HG02852 (cell line): ENCODE measurements around the gene PLXNB2.

Experiments
- ATAC-seq: cut with Tn5 transposase; IDR thresholded peaks from one replicate; pipeline ENCODE4 v1.9.1; 2021; ENCODE audit warnings: mild to moderate bottlenecking, moderate library complexity; ENCODE audit not compliant: unreplicated experiment

Gene PLXNB2

GRCh38 chr22:50269573-50269969 is 37.9 kb downstream of the PLXNB2 start:
- no peak for ATAC-seq

- no peak for ATAC-seq
Observed at GRCh38 chr22:50268655-50269113, 38.8 kb downstream of the PLXNB2 start.

- no peak for ATAC-seq
Observed at GRCh38 chr22:50267591-50268390, 39.7 kb downstream of the PLXNB2 start.

GRCh38 chr22:50266994-50267393 is 40.5 kb downstream of the PLXNB2 start:
- no peak for ATAC-seq

GRCh38 chr22:50264946-50265669 is 42.3 kb downstream of the PLXNB2 start:
- no peak for ATAC-seq

GRCh38 chr22:50264104-50264745 is 43.2 kb downstream of the PLXNB2 start:
- no peak for ATAC-seq

- ATAC-seq = no peak
Observed at GRCh38 chr22:50262973-50263617, 44.4 kb downstream of the PLXNB2 start.

- no peak for ATAC-seq
Observed at GRCh38 chr22:50262460-50262911, 45.0 kb downstream of the PLXNB2 start.

- ATAC-seq = no peak
Observed at GRCh38 chr22:50261615-50262459, 45.6 kb downstream of the PLXNB2 start, which contains the start of gene MAPK12. Gene MAPK12 (minus strand): TSS chr22:50261683. CDS start chr22:50261509, 174 bp downstream.

- no peak for ATAC-seq
Observed at GRCh38 chr22:50260801-50261614, 46.4 kb downstream of the PLXNB2 start.

- no peak for ATAC-seq
Observed at GRCh38 chr22:50260434-50260800, 47.0 kb downstream of the PLXNB2 start.

- ATAC-seq = no peak
Observed at GRCh38 chr22:50259302-50259701, 48.1 kb downstream of the PLXNB2 start.

- ATAC-seq = no peak
Observed at GRCh38 chr22:50258361-50259292, 48.8 kb downstream of the PLXNB2 start.

GRCh38 chr22:50257451-50258360 is 49.7 kb downstream of the PLXNB2 start:
- no peak for ATAC-seq

- no peak for ATAC-seq
Observed at GRCh38 chr22:50257041-50257440, 50.4 kb downstream of the PLXNB2 start.

GRCh38 chr22:50256258-50256862 is 51.1 kb downstream of the PLXNB2 start:
- ATAC-seq = no peak

GRCh38 chr22:50255607-50256006 is 51.8 kb downstream of the PLXNB2 start:
- ATAC-seq = no peak
